Measurements from ENCODE around the gene CHST8.

DNA sequence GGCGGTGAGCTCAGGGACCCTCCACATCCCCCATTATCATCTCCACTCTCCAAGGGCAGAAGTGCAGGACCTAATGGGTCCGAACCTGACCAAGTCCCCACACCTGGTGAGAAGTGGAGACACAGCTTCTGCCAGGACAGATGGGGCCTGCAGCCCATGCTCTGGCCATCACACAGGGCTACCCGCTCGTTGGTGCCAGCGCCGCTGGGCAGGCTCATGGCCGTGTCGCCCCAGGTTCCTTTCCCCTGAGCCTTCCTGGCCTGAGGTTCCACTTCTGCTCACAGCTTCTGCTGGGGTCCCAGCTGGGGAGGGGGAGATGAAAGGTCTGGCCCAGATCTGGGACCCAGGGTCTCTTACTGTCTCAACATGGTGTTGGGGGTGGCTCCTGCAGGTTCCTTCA is 126.5 kb downstream of the CHST8 start:
- no peak for TF ChIP-seq TARDBP (CRISPR knock-in tag; IDR thresholded peaks at IDR 0.05)
- no peak for TF ChIP-seq NKX3-1 (CRISPR knock-in tag; IDR thresholded peaks at IDR 0.05)

All from HepG2 (cell line).